Measurements from ENCODE around the gene HMOX1. TPM values are rescaled to one million over a fixed set of nuclear protein-coding genes. Genes with fewer than 3 reads are reported as not detected.

Gene HMOX1
- total RNA-seq, 1 experiment from 2014 or later = 26.4 TPM

DNA sequence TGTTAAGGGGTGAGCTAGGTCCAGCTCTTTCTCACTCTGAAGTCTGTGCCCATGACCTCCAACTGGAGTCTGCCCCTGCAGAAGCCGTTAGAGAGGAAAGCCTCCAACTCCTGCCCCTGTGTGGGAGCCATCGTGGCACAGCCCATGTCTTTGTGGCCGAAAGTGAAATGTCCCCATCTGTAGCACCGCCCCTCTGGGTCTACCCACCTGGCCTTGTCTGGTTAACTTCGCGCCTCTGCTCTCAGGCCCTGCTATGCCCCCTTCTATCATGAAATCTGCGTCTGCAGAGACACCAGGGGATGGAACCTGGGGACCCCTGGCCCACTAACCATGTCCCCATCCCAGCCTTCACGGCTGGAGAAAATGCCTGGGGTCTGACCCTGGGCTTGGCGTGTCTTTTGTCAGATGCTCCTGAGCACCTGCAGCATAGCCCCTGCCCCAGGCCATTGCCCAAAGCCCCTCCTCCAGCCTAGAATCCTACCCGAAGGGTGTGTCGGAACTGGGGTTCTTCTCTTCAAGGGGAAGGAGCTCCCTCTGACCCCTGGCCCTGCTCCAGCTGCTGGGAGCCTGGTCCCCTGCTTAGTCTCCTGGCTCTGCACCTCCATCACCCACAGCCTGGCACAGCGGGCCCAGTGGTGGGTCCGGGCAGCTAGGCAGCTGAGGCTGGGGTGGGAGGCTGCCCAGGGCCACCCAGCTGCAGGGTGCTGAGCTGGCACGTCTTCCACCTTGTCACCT lies 35.8 kb upstream of the HMOX1 start:
- TF ChIP-seq RAD21 (IDR thresholded peaks at IDR 0.05; ENCODE audit: low read depth) (no peak), FOSL1 (IDR thresholded peaks at IDR 0.05; ENCODE audit: low read depth) (no peak), EZH2phosphoT487 (IDR thresholded peaks at IDR 0.05; ENCODE audit: borderline replicate concordance) (no peak)
- H3K27me3 ChIP-seq (ENCODE audit: insufficient read depth, low read length) = no peaks in the 10 kb centered on the region
- POLR2A ChIA-PET = no interaction called here
- no peaks in the 10 kb centered on the region for H3K4me1 ChIP-seq (ENCODE audit: control insufficient read depth in 1 of 2, insufficient read depth in 2 of 2, low read length in 2 of 2)
- RAD21 ChIA-PET (ENCODE audit: low non-redundant PET in 1 of 2, low total read pairs in 2 of 2, uncharacterized antibody in 2 of 2, unreplicated experiment in 2 of 2) = no interaction called here
- intact Hi-C loops (cut with micrococcal nuclease) = no loop called here
- peaks cover 0 to 8% of the 10 kb centered on the region in 2 experiments; a peak in 1 of 4 replicates for H3K9me3 ChIP-seq (ENCODE audit: control insufficient read depth in 1 of 2, insufficient read depth in 1 of 2, low read depth in 1 of 2, low read length in 2 of 2)
- no TSS peak for BruUV-seq (replicated peaks)
- no peak overlapping the region for H3K4me2 ChIP-seq (ENCODE audit: low read length)
- H4K20me1 ChIP-seq (ENCODE audit: insufficient read depth) = no peaks in the 10 kb centered on the region
- H3K9ac ChIP-seq (ENCODE audit: low read length) = no peak overlapping the region
- H3K36me3 ChIP-seq (ENCODE audit: control insufficient read depth in 1 of 2, insufficient read depth in 2 of 2, low read length in 2 of 2) = no peaks in the 10 kb centered on the region; a peak in 1 of 4 replicates
- CTCF ChIA-PET = no interaction called here
- H3K79me2 ChIP-seq (ENCODE audit: insufficient read depth, low read length) = no peaks in the 10 kb centered on the region
- H3K27ac ChIP-seq (ENCODE audit: low read depth, low read length) = no peak overlapping the region
- DNase-seq (ENCODE audit: low read depth, low spot score) (no peak), ATAC-seq (no peak)
- H2AFZ ChIP-seq (ENCODE audit: low read depth, low read length, poor library complexity, severe bottlenecking) = no peak overlapping the region
- no peaks in the 10 kb centered on the region for H3K9me2 ChIP-seq (ENCODE audit: insufficient read depth)
- H3K4me3 ChIP-seq (replicated peaks in 1 of 2; ENCODE audit: low read depth in 1 of 2, low read length in 2 of 2) = no peak overlapping the region

DNA sequence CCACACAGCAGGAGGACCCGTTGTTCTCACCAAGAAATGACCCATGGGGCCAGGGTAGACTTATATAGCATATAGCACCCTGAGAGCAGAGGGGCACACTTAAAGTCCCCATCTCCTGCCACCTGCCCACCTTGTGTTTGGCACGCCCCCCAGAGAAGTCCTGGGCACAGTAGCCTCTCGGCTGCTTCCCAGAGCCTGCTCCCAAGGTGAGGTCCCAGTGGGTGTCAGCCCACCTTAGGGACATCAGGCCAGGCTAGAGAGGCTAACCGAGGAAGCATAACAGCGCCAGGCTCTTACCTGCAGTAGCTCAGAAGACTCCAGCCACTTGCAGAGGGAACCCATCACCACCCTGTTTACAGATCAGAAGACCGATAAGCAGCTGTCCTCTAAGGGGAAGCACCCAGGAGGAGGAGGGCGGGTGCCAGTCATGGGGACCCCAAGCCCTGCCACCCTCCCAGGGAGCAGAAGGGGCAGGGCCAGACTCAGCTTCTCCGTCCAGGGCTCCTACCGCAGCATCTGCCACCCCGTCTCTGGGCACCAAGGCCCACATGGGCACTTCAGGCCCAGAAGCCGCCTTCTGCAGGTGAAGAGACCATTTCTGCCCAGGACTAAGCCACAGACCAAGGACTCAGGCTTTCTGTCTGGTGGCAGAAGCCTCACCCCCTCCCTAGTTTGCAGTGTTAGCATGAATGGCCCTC lies 34.9 kb upstream of the HMOX1 start:
- intact Hi-C loops (cut with micrococcal nuclease) = no loop called here
- no peak for ATAC-seq

More for the DNA sequence above, 34.9 kb upstream of the HMOX1 start:
- Histone ChIP-seq H4K20me1 (ENCODE audit: insufficient read depth) (no peaks in the 10 kb centered on the region), H3K4me3 (replicated peaks in 1 of 2; ENCODE audit: low read depth in 1 of 2, low read length in 2 of 2) (no peak overlapping the region), H3K9ac (ENCODE audit: low read length) (no peak overlapping the region), H3K9me3 (ENCODE audit: control insufficient read depth in 1 of 2, insufficient read depth in 1 of 2, low read depth in 1 of 2, low read length in 2 of 2) (peaks cover 0 to 8% of the 10 kb centered on the region in 2 experiments; a peak in 1 of 4 replicates), H3K4me1 (ENCODE audit: control insufficient read depth in 1 of 2, insufficient read depth in 2 of 2, low read length in 2 of 2) (peaks cover under 1 to 6% of the 10 kb centered on the region in 2 experiments; a peak in 3 of 4 replicates), H3K36me3 (ENCODE audit: control insufficient read depth in 1 of 2, insufficient read depth in 2 of 2, low read length in 2 of 2) (no peaks in the 10 kb centered on the region; a peak in 1 of 4 replicates), H3K9me2 (ENCODE audit: insufficient read depth) (no peaks in the 10 kb centered on the region), H3K79me2 (ENCODE audit: insufficient read depth, low read length) (no peaks in the 10 kb centered on the region), H3K27ac (ENCODE audit: low read depth, low read length) (no peak overlapping the region), H2AFZ (ENCODE audit: low read depth, low read length, poor library complexity, severe bottlenecking) (no peak overlapping the region), H3K4me2 (ENCODE audit: low read length) (no peak overlapping the region), H3K27me3 (ENCODE audit: insufficient read depth, low read length) (no peaks in the 10 kb centered on the region)
- no TSS peak for BruUV-seq (replicated peaks)
- ChIA-PET CTCF (no interaction called here), RAD21 (ENCODE audit: low non-redundant PET in 1 of 2, low total read pairs in 2 of 2, uncharacterized antibody in 2 of 2, unreplicated experiment in 2 of 2) (no interaction called here), POLR2A (no interaction called here)
- TF ChIP-seq, protein P1, sequence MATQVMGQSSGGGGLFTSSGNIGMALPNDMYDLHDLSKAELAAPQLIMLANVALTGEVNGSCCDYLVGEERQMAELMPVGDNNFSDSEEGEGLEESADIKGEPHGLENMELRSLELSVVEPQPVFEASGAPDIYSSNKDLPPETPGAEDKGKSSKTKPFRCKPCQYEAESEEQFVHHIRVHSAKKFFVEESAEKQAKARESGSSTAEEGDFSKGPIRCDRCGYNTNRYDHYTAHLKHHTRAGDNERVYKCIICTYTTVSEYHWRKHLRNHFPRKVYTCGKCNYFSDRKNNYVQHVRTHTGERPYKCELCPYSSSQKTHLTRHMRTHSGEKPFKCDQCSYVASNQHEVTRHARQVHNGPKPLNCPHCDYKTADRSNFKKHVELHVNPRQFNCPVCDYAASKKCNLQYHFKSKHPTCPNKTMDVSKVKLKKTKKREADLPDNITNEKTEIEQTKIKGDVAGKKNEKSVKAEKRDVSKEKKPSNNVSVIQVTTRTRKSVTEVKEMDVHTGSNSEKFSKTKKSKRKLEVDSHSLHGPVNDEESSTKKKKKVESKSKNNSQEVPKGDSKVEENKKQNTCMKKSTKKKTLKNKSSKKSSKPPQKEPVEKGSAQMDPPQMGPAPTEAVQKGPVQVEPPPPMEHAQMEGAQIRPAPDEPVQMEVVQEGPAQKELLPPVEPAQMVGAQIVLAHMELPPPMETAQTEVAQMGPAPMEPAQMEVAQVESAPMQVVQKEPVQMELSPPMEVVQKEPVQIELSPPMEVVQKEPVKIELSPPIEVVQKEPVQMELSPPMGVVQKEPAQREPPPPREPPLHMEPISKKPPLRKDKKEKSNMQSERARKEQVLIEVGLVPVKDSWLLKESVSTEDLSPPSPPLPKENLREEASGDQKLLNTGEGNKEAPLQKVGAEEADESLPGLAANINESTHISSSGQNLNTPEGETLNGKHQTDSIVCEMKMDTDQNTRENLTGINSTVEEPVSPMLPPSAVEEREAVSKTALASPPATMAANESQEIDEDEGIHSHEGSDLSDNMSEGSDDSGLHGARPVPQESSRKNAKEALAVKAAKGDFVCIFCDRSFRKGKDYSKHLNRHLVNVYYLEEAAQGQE (IDR thresholded peaks at IDR 0.05; ENCODE audit: low read depth) = no peak
- no peak for TF ChIP-seq EGR1 (IDR thresholded peaks at IDR 0.05; ENCODE audit: low read depth)
- no peak for TF ChIP-seq POLR2AphosphoS5 (IDR thresholded peaks at IDR 0.05; ENCODE audit: low read depth, low read length)
- no peak for DNase-seq (ENCODE audit: low read depth, low spot score)

Data from HCT116 (cell line).